HEK293 (cell line): Measurements from ENCODE around the gene RPS6KA2.

Experiments used
- EGR2 ChIP-seq: fragments of 450-650 bp; formaldehyde crosslinking; IDR thresholded peaks from 2 replicates; pipeline ENCODE4 v1.5.1; 2016; ENCODE audit warnings: low read depth, missing biosample characterization, missing genetic modification characterization
- MEIS1 ChIP-seq: sonication (generic); formaldehyde crosslinking; IDR thresholded peaks from 2 replicates; pipeline ENCODE4 v1.8.1; 2022; ENCODE audit warnings: missing genetic modification reagents, mild to moderate bottlenecking, borderline replicate concordance
- SP7 ChIP-seq: fragments of 450-650 bp; formaldehyde crosslinking; IDR thresholded peaks from 2 replicates; pipeline ENCODE4 v1.5.1; 2016; ENCODE audit warnings: missing biosample characterization, missing genetic modification characterization
- ZFP69B ChIP-seq: fragments of 450-650 bp; formaldehyde crosslinking; IDR thresholded peaks from 2 replicates; pipeline ENCODE4 v1.5.1; 2016; ENCODE audit warnings: missing biosample characterization, missing genetic modification characterization
- ZNF704 ChIP-seq: fragments of 450-650 bp; formaldehyde crosslinking; IDR thresholded peaks from 2 replicates; pipeline ENCODE4 v1.5.1; 2016; ENCODE audit warnings: missing biosample characterization, missing genetic modification characterization
- ZNF776 ChIP-seq: fragments of 450-650 bp; formaldehyde crosslinking; IDR thresholded peaks from 2 replicates; pipeline ENCODE4 v1.5.0; 2017; ENCODE audit warnings: missing biosample characterization, missing genetic modification characterization, borderline replicate concordance
- TF ChIP-seq, protein P1 (sequence below): fragments of 450-650 bp; formaldehyde crosslinking; IDR thresholded peaks from 2 replicates; pipeline ENCODE4 v1.5.1; 2016; ENCODE audit warnings: missing biosample characterization, missing genetic modification characterization

- TF ChIP-seq ZFP69B (tag by site-specific recombination) = no peak
- TF ChIP-seq, protein P1, sequence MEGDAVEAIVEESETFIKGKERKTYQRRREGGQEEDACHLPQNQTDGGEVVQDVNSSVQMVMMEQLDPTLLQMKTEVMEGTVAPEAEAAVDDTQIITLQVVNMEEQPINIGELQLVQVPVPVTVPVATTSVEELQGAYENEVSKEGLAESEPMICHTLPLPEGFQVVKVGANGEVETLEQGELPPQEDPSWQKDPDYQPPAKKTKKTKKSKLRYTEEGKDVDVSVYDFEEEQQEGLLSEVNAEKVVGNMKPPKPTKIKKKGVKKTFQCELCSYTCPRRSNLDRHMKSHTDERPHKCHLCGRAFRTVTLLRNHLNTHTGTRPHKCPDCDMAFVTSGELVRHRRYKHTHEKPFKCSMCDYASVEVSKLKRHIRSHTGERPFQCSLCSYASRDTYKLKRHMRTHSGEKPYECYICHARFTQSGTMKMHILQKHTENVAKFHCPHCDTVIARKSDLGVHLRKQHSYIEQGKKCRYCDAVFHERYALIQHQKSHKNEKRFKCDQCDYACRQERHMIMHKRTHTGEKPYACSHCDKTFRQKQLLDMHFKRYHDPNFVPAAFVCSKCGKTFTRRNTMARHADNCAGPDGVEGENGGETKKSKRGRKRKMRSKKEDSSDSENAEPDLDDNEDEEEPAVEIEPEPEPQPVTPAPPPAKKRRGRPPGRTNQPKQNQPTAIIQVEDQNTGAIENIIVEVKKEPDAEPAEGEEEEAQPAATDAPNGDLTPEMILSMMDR (tag by site-specific recombination) = no peak
- no peak for TF ChIP-seq EGR2 (tag by site-specific recombination)
- TF ChIP-seq SP7 (tag by site-specific recombination) = no peak
- TF ChIP-seq ZNF704 (tag by site-specific recombination) = no peak
- TF ChIP-seq ZNF776 (tag by site-specific recombination) = no peak
- TF ChIP-seq MEIS1 (CRISPR knock-in tag) = no peak
Measured at GRCh38 chr6:166624275-166624674, 2.8 kb downstream of the RPS6KA2 start.
